Measurements from ENCODE around the gene ROR1. TPM values are rescaled to one million over a fixed set of nuclear protein-coding genes. Genes with fewer than 3 reads are reported as not detected.

Gene ROR1
- total and polyA plus RNA-seq, 2 donors (not counting 1 experiment from before 2014, with no cell fraction given) = 14.5 to 16.5 TPM

GRCh38 chr1:63975481-63975880 lies 201.7 kb downstream of the ROR1 start:
- Histone ChIP-seq H3K4me3 (replicated peaks in 1 of 4; ENCODE audit: control extremely low read depth in 1 of 4, insufficient read depth in 1 of 4, low read depth in 3 of 4, low read length in 4 of 4) (no peak overlapping the region), H3K27ac (ENCODE audit: insufficient read depth, low read length) (no peak overlapping the region), H3K4me2 (ENCODE audit: extremely low read depth, insufficient read depth, low read length) (no peak overlapping the region), H4K20me1 (ENCODE audit: control insufficient read depth, extremely low read depth, insufficient read depth, low read length) (no peaks in the 10 kb centered on the region), H2AFZ (ENCODE audit: low read length) (no peak overlapping the region), H3K9ac (ENCODE audit: insufficient read depth, low read length) (no peak overlapping the region), H3K9me3 (ENCODE audit: control insufficient read depth, insufficient read depth, low read depth, low read length) (no peaks in the 10 kb centered on the region), H3K36me3 (ENCODE audit: control insufficient read depth, insufficient read depth, low read length) (no peaks in the 10 kb centered on the region), H3K4me1 (ENCODE audit: control insufficient read depth, extremely low read depth, insufficient read depth, low read length) (no peaks in the 10 kb centered on the region), H3K27me3 (ENCODE audit: control insufficient read depth, insufficient read depth, low read length) (no peaks in the 10 kb centered on the region), H3K79me2 (ENCODE audit: control insufficient read depth, insufficient read depth, low read length) (no peaks in the 10 kb centered on the region)
- TF ChIP-seq EZH2 (IDR thresholded peaks at IDR 0.05; ENCODE audit: low read length, missing control alignments) = no peak
- no peak for TF ChIP-seq CTCF (conservative IDR thresholded peaks at IDR 0.05 in 1 of 2, IDR thresholded peaks at IDR 0.05 in 1 of 2; ENCODE audit: low read depth in 1 of 2, low read length in 2 of 2)
- DNase-seq (ENCODE audit: low read depth in 2 of 2) = no peak

- no peak overlapping the region for H3K9ac ChIP-seq (ENCODE audit: insufficient read depth, low read length)
- H3K79me2 ChIP-seq (ENCODE audit: control insufficient read depth, insufficient read depth, low read length) = no peaks in the 10 kb centered on the region
- H3K4me1 ChIP-seq (ENCODE audit: control insufficient read depth, extremely low read depth, insufficient read depth, low read length) = no peaks in the 10 kb centered on the region
- no peak overlapping the region for H3K27ac ChIP-seq (ENCODE audit: insufficient read depth, low read length)
- no peak overlapping the region for H3K4me2 ChIP-seq (ENCODE audit: extremely low read depth, insufficient read depth, low read length)
- no peaks in the 10 kb centered on the region for H3K36me3 ChIP-seq (ENCODE audit: control insufficient read depth, insufficient read depth, low read length)
- no peak overlapping the region for H3K4me3 ChIP-seq (replicated peaks in 1 of 4; ENCODE audit: control extremely low read depth in 1 of 4, insufficient read depth in 1 of 4, low read depth in 3 of 4, low read length in 4 of 4)
- no peak for DNase-seq (ENCODE audit: low read depth in 2 of 2)
- no peak overlapping the region for H2AFZ ChIP-seq (ENCODE audit: low read length)
- no peaks in the 10 kb centered on the region for H4K20me1 ChIP-seq (ENCODE audit: control insufficient read depth, extremely low read depth, insufficient read depth, low read length)
- no peak for TF ChIP-seq CTCF (conservative IDR thresholded peaks at IDR 0.05 in 1 of 2, IDR thresholded peaks at IDR 0.05 in 1 of 2; ENCODE audit: low read depth in 1 of 2, low read length in 2 of 2)
- no peak for TF ChIP-seq EZH2 (IDR thresholded peaks at IDR 0.05; ENCODE audit: low read length, missing control alignments)
- H3K27me3 ChIP-seq (ENCODE audit: control insufficient read depth, insufficient read depth, low read length) = no peaks in the 10 kb centered on the region
- no peaks in the 10 kb centered on the region for H3K9me3 ChIP-seq (ENCODE audit: control insufficient read depth, insufficient read depth, low read depth, low read length)
Observed at GRCh38 chr1:63976006-63976405, 202.2 kb downstream of the ROR1 start.

- no peak for DNase-seq (ENCODE audit: low read depth in 2 of 2)
- Histone ChIP-seq H3K79me2 (ENCODE audit: control insufficient read depth, insufficient read depth, low read length) (no peaks in the 10 kb centered on the region), H3K4me1 (ENCODE audit: control insufficient read depth, extremely low read depth, insufficient read depth, low read length) (no peaks in the 10 kb centered on the region), H3K9me3 (ENCODE audit: control insufficient read depth, insufficient read depth, low read depth, low read length) (no peaks in the 10 kb centered on the region), H2AFZ (ENCODE audit: low read length) (no peak overlapping the region), H4K20me1 (ENCODE audit: control insufficient read depth, extremely low read depth, insufficient read depth, low read length) (no peaks in the 10 kb centered on the region), H3K9ac (ENCODE audit: insufficient read depth, low read length) (no peak overlapping the region), H3K27me3 (ENCODE audit: control insufficient read depth, insufficient read depth, low read length) (no peaks in the 10 kb centered on the region), H3K4me3 (replicated peaks in 1 of 4; ENCODE audit: control extremely low read depth in 1 of 4, insufficient read depth in 1 of 4, low read depth in 3 of 4, low read length in 4 of 4) (no peak overlapping the region), H3K36me3 (ENCODE audit: control insufficient read depth, insufficient read depth, low read length) (no peaks in the 10 kb centered on the region), H3K4me2 (ENCODE audit: extremely low read depth, insufficient read depth, low read length) (no peak overlapping the region), H3K27ac (ENCODE audit: insufficient read depth, low read length) (no peak overlapping the region)
- TF ChIP-seq EZH2 (IDR thresholded peaks at IDR 0.05; ENCODE audit: low read length, missing control alignments) (no peak), CTCF (conservative IDR thresholded peaks at IDR 0.05 in 1 of 2, IDR thresholded peaks at IDR 0.05 in 1 of 2; ENCODE audit: low read depth in 1 of 2, low read length in 2 of 2) (no peak)
Observed at GRCh38 chr1:63977466-63977865, 203.6 kb downstream of the ROR1 start.
